CD4-positive, alpha-beta T cell treated with Interleukin-6 for 4 hours (primary cell): ENCODE results near the gene AIG1.
A peak's percentile ranks its signal among the peaks of the same experiment; 100 is the strongest.

Source experiments
- DNase-seq: peaks from one replicate; pipeline ENCODE4 v3.0.0-alpha.2; 2020; ENCODE audit warnings: mixed read lengths

Gene AIG1

DNA sequence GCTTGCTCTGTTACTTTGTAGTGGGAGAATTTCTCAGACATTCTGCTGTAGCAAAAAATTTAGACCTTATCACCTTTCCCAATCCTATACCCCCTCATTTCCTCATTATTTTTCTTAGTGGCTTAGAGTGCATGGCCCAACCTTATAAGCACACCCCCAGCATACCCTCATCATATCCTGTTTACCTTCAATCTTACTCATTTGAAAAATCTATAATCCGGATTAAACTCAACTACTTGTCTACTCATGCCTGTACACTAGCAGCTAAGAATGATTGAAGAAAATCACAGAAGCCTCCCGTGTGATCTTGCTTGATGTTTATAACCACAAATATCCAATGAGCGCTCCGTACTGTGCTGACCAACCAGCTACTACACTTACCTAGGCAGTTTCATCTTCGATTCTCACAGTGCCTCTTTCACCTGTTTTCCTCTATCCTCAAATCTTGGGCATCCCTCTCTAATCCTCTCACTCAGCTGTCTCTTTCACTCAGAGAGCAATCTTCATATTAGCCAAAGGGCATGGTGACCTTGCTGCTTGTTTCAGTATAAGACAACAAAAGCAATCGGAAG lies 36.6 kb downstream of the AIG1 start:
- peak; percentile 2 for DNase-seq

DNA sequence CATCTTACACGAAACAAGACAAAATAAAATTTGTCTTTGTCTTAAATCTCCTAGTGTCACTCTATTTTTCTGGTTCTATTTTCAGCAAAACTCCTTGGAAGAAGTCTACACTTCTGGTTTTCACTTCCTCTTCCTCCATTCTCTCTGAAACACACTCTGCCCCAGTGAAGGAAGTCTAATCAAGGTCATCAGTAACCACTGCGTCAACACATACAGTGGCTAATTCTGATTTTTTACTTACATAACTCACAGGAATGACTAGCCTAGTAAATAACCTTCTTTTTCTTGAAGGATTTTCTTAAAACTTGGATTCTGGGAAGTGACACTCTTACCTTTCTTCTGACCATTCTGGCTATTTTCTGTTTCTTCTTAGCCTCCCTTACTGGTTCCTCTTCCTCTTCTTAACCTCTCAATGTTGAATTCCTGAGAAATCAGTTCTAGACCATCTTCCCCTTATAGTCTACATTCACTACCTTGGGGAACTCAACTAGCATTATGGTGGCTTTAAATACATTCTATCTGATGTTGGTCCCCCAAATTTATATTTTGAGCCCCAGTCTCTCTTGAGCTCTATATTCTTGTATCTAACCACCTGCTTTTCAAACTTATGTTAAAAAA lies 37.5 kb downstream of the AIG1 start:
- DNase-seq, result no peak

DNA sequence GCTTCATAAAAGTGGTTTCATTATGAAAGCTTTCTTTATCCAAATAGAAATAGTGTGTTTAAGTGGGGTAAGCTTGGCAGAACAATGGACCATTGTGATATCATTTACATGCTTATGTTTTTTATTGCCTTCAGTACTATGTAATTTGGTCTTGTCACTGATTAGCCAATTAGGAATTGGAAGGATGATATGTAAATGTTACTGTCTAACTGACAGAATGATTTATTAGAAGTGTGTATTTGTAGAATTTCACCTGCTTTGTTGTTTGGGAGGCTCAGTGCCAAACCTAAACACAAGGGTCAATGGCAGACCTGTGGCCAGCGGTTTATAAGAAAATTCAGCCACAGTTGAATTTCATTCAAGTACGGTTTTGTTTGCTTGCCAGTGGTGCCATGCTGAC lies 39.0 kb downstream of the AIG1 start:
- DNase-seq, result no peak

GRCh38 chr6:143100429-143100828 lies 39.7 kb downstream of the AIG1 start:
- no peak for DNase-seq

GRCh38 chr6:143103916-143104315 lies 43.2 kb downstream of the AIG1 start:
- DNase-seq, result no peak

DNA sequence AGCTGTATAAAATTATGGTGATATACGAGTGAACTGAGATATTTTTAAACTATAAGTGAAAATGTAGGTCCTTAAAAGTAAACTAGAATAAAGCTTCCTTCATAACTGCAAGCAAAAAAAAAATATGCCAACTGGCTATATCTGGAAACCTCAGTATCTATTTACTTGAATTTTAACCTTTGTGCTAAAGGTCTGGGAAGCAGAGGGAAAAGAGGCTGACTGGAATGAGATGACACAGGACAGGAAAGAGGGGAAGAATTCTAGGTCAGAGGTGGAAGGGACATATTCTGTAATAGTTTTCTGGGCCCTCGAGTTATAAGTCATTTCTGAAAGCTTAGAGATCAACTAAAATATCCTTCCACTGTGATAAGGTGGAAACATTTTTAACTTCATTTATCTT lies 46.8 kb downstream of the AIG1 start:
- no peak for DNase-seq

DNA sequence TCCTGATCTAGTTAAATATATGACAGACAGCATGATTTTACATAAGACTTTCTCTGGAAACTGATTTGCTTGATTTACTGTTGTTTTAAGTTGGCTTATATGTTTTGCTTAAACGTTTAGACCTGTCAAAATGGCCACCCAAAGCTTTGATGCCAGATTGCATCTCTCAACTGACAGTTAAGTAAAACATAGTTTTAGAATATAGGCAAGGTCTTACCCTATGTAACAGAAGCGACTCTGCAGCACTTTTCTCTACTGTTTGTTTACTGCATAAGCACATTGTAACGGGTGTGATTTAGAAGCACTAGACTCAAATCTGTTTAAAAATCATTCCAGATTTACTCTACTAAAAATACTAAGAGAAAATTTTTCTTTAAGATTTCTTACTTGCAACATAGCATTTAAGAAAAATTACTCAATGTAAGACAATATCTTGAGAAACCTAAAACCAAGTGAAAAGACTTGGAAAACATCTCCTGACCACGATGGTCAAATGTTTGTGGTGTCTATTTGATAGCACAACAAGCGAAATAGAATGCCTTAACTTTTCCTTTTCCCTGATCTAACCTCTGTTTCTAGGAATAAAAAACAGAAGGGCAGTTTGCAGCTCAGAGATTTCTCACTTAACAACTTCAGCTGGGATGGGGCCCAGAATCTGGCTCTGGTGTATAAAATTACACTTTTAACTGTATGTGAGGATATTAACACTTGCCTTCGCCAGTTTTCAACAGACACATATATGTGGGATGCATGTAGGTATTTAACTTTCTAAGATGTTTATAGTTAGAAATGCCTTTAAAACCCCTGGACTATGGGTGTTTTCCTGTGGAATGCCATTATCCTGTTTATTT lies 47.4 kb downstream of the AIG1 start:
- DNase-seq, result no peak

DNA sequence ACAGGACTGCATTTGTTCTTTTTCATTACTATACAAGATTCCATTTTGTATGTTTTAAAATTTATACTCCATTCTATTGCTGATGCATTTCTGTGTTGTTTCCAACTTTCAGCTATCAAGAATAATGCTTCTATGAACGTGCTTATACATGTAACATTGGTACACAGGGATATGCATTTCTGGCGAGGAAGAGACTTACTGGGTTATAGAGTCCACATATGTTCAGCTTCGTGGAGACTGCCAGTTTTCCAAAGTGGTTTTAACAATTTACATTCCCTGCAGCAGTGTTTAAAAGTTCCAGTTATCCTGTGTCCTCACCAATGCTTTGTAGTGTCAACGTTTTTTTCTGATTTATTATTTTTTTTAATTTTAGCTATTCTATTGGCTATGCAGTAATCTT lies 48.5 kb downstream of the AIG1 start:
- no peak for DNase-seq

- no peak for DNase-seq
Observed at GRCh38 chr6:143110572-143110971, 49.9 kb downstream of the AIG1 start.

- no peak for DNase-seq
Observed at GRCh38 chr6:143110996-143111395, 50.3 kb downstream of the AIG1 start.

DNA sequence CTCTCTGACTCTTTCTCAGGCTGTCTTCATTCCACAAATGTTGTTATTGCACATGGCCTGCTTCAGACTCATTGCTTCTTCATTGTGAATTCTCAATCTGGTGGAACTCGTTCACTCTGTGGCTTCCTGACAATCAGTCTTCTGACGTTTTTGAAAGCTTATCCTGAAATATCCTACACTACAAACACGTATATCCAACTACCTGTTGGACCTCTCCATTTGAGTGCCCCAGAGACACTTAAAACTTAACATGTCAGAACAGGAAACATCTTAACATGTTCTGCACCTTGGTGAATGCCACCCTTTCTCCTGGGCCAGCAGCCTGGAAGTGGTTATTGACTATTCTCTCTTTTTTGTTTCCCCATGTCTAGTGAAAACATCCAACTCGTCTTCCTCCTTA lies 50.8 kb downstream of the AIG1 start:
- no peak for DNase-seq

- no peak for DNase-seq
Observed at GRCh38 chr6:143112084-143112768, 51.5 kb downstream of the AIG1 start.

GRCh38 chr6:143112837-143113236 lies 52.1 kb downstream of the AIG1 start:
- DNase-seq, result no peak

GRCh38 chr6:143115728-143116127 lies 55.0 kb downstream of the AIG1 start:
- no peak for DNase-seq

DNA sequence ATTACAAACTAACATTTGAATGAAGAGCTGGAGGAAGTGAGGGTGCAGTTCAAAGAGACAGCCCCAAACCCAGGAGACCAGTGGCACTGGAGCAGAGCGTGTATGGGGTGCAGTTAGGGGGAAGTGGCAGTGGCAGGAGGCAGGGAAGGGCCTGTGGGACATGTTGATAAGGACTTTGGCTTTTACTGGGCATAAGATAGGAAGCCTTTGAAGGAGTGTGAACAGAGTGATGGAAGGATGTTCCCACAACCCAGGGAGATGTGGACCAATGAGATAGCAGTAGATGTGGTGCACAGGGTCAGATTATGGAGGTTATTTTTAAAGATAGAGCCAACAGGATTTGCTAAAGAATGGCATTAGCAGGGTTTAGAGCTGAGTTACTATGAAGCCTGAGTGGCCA lies 56.4 kb downstream of the AIG1 start:
- DNase-seq, result no peak

GRCh38 chr6:143119260-143119659 lies 58.6 kb downstream of the AIG1 start:
- DNase-seq, result no peak

DNA sequence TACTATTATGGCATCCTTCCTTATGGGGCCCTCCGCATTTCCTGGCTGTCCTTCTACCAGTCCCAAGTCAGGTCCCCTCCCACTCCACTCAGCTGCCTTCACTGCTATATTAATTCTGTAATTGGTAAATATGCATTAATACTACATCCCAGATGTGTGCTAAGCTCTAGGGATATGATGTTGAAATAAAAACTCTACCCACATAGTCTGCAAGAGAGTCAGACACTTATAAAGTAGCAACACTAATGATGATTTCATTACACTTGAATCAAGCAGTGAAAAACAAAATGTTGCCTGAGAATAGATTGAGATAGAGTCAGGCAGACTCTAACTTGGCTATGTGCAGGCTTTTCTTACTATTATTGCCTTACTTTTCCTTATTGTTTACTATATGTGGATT lies 62.4 kb downstream of the AIG1 start:
- no peak for DNase-seq

GRCh38 chr6:143123941-143124340 lies 63.3 kb downstream of the AIG1 start:
- DNase-seq, result no peak

- no peak for DNase-seq
Observed at GRCh38 chr6:143125455-143125854, 64.8 kb downstream of the AIG1 start.

GRCh38 chr6:143125864-143126573 lies 65.3 kb downstream of the AIG1 start:
- DNase-seq, result no peak

GRCh38 chr6:143126574-143126941 lies 65.9 kb downstream of the AIG1 start:
- DNase-seq, result no peak

DNA sequence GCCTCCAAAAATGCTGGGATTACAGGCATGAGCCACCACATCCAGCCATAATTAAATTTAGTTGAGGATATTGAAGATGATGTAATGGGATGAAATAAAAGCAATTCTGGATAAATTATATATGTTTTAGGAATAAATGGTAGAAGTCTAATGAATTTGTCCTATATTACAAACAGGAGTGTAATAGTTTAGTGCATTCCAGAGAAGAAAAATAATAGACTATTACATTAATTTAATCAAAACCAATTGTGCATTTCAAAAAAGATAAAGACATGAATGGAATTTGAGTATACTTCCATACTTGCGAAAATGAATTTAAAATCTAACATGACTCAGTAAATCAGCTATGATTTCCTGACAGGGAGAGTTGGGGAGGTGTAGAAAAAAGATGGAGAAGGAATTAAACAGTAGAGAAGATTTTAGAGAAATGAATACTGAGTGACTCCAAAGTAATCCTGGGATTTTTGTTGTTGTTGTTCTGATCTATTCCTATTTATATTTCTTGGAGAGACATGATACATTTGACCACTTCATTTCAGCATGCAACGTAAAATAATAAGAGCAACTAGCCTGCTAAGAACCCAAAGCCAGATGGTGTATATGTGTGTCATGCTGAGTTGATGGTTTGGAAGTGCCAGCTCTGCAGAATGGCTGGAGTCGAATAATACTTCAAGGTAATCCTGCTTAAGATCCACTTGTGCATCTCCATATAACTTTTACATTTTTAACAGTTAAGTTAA lies 67.4 kb downstream of the AIG1 start:
- no peak for DNase-seq

- no peak for DNase-seq
Observed at GRCh38 chr6:143128681-143129015, 68.0 kb downstream of the AIG1 start.
